Measurements from ENCODE around the gene DDOST.
A peak's percentile ranks its signal among the peaks of the same experiment; 100 is the strongest.

Gene DDOST

GRCh38 chr1:20658166-20658915 lies 2.8 kb downstream of the DDOST start:
- FAIRE-seq, result no peak

- no peak for FAIRE-seq
Observed at GRCh38 chr1:20657024-20657423, 4.1 kb downstream of the DDOST start.

GRCh38 chr1:20654104-20654690 lies 7.0 kb downstream of the DDOST start:
- no peak for FAIRE-seq

GRCh38 chr1:20652300-20652699 lies 8.9 kb downstream of the DDOST start:
- FAIRE-seq, result no peak

- FAIRE-seq, result no peak
Observed at GRCh38 chr1:20648946-20649345, 12.2 kb downstream of the DDOST start.

GRCh38 chr1:20648438-20648837 lies 12.7 kb downstream of the DDOST start:
- FAIRE-seq, result no peak

- FAIRE-seq, result no peak
Observed at GRCh38 chr1:20645414-20645813, 15.8 kb downstream of the DDOST start.

- no peak for FAIRE-seq
Observed at GRCh38 chr1:20644416-20644815, 16.8 kb downstream of the DDOST start.

GRCh38 chr1:20643080-20643479 lies 18.1 kb downstream of the DDOST start:
- no peak for FAIRE-seq

- no peak for FAIRE-seq
Observed at GRCh38 chr1:20641975-20642374, 19.2 kb downstream of the DDOST start.

GRCh38 chr1:20640183-20640597 lies 21.0 kb downstream of the DDOST start:
- peak; percentile 67 for FAIRE-seq

- no peak for FAIRE-seq
Observed at GRCh38 chr1:20636785-20637347, 24.3 kb downstream of the DDOST start.

GRCh38 chr1:20634594-20635084 lies 26.5 kb downstream of the DDOST start:
- no peak for FAIRE-seq

GRCh38 chr1:20634065-20634593 lies 27.0 kb downstream of the DDOST start:
- no peak for FAIRE-seq

- no peak for FAIRE-seq
Observed at GRCh38 chr1:20633190-20634064, 27.7 kb downstream of the DDOST start, which contains the start of gene PINK1. Gene PINK1 (plus strand): TSS chr1:20633458. CDS start chr1:20633549, 91 bp downstream.

GRCh38 chr1:20632386-20632785 lies 28.8 kb downstream of the DDOST start:
- no peak for FAIRE-seq

- no peak for FAIRE-seq
Observed at GRCh38 chr1:20630729-20631128, 30.4 kb downstream of the DDOST start.

GRCh38 chr1:20626524-20626923 lies 34.6 kb downstream of the DDOST start:
- no peak for FAIRE-seq

- no peak for FAIRE-seq
Observed at GRCh38 chr1:20626098-20626427, 35.1 kb downstream of the DDOST start.

GRCh38 chr1:20625176-20626097 lies 35.7 kb downstream of the DDOST start:
- no peak for FAIRE-seq

GRCh38 chr1:20624709-20625108 lies 36.5 kb downstream of the DDOST start:
- FAIRE-seq, result no peak

- no peak for FAIRE-seq
Observed at GRCh38 chr1:20621012-20621411, 40.2 kb downstream of the DDOST start.
